ENCODE results near the gene FGGY.

The FGGY gene

GRCh38 chr1:59743324-59744091 is 446.6 kb downstream of the FGGY start:
- no peaks in the 10 kb centered on the region for H3K36me3 ChIP-seq (ENCODE audit: control insufficient read depth in 2 of 2, insufficient read depth in 1 of 2, low read length in 2 of 2)
- H3K4me1 ChIP-seq (ENCODE audit: control insufficient read depth, insufficient read depth, low read length): no peaks in the 10 kb centered on the region
- ChIA-PET CTCF (interaction anchor here (0.7 to 1.0 kb wide), 2 partner anchors 830 to 1004 kb away, joined by 4 to 5 read pairs; no protein-coding TSS in a partner anchor), POLR2A (no interaction called here)
- TF ChIP-seq ZNF2 (tag by site-specific recombination; IDR thresholded peaks at IDR 0.05) (no peak), ZNF350 (tag by site-specific recombination; IDR thresholded peaks at IDR 0.05) (no peak), ZNF521 (tag by site-specific recombination; IDR thresholded peaks at IDR 0.05) (no peak), ZNF830 (tag by site-specific recombination; IDR thresholded peaks at IDR 0.05; ENCODE audit: low read depth) (no peak), ZNF585B (tag by site-specific recombination; IDR thresholded peaks at IDR 0.05) (no peak)
- H3K27ac ChIP-seq (ENCODE audit: extremely low read depth, low read depth, low read length): no peak overlapping the region
- no peak overlapping the region for H3K4me3 ChIP-seq (ENCODE audit: low read depth, low read length)
- H3K9me3 ChIP-seq (ENCODE audit: control insufficient read depth, insufficient read depth, low read depth, low read length): no peaks in the 10 kb centered on the region

- H3K4me1 ChIP-seq (ENCODE audit: control insufficient read depth, insufficient read depth, low read length): no peaks in the 10 kb centered on the region
- CTCF ChIA-PET: interaction anchor here (0.6 to 1.3 kb wide), 2 partner anchors 29 to 1077 kb away, joined by 3 to 4 read pairs; no protein-coding TSS in a partner anchor
- no peak overlapping the region for H3K4me3 ChIP-seq (ENCODE audit: low read depth, low read length)
- no peak for TF ChIP-seq ZSCAN30 (tag by site-specific recombination; IDR thresholded peaks at IDR 0.05)
- no peak for TF ChIP-seq ZNF248 (tag by site-specific recombination; IDR thresholded peaks at IDR 0.05)
- no peak for TF ChIP-seq ZNF292 (tag by site-specific recombination; IDR thresholded peaks at IDR 0.05; ENCODE audit: borderline replicate concordance, low read depth)
- no peak for TF ChIP-seq TSHZ1 (tag by site-specific recombination; IDR thresholded peaks at IDR 0.05; ENCODE audit: borderline replicate concordance)
- TF ChIP-seq ZSCAN5A (tag by site-specific recombination; IDR thresholded peaks at IDR 0.05): no peak
- no peak for TF ChIP-seq MEIS1 (CRISPR knock-in tag; IDR thresholded peaks at IDR 0.05; ENCODE audit: borderline replicate concordance)
- no peak for TF ChIP-seq KLF8 (tag by site-specific recombination; IDR thresholded peaks at IDR 0.05)
- TF ChIP-seq ZNF843 (tag by site-specific recombination; IDR thresholded peaks at IDR 0.05): no peak
- TF ChIP-seq ZNF510 (tag by site-specific recombination; IDR thresholded peaks at IDR 0.05; ENCODE audit: insufficient replicate concordance): no peak
- no peak for TF ChIP-seq GLI2 (tag by site-specific recombination; IDR thresholded peaks at IDR 0.05; ENCODE audit: borderline replicate concordance, low read depth)
- TF ChIP-seq ZBTB6 (tag by site-specific recombination; IDR thresholded peaks at IDR 0.05): no peak
- no peak for TF ChIP-seq ZNF366 (tag by site-specific recombination; conservative IDR thresholded peaks at IDR 0.05)
- H3K9me3 ChIP-seq (ENCODE audit: control insufficient read depth, insufficient read depth, low read depth, low read length): no peaks in the 10 kb centered on the region
- POLR2A ChIA-PET: no interaction called here
- H3K36me3 ChIP-seq (ENCODE audit: control insufficient read depth in 2 of 2, insufficient read depth in 1 of 2, low read length in 2 of 2): no peaks in the 10 kb centered on the region
- no peak overlapping the region for H3K27ac ChIP-seq (ENCODE audit: extremely low read depth, low read depth, low read length)
Measured at GRCh38 chr1:59747420-59748024, 450.6 kb downstream of the FGGY start.

Measured in HEK293 (cell line).